Trophoblast cell (in vitro differentiated cells and primary cell): ENCODE data around the gene ST7.
"Not testable (repeated sequence)": the region's sequence is repeated elsewhere in the genome, so short reads cannot be mapped to it uniquely, and the experiment has no call there.

ENCODE experiments used
- DNase-seq, 2 donors: peaks; one replicate each; pipeline ENCODE4 v3.0.0-alpha.2; 2016
- H2AFZ ChIP-seq: 2 replicates; pipeline ENCODE4 v1.6.1; 2013; ENCODE audit warnings: low read length, moderate library complexity, mild to moderate bottlenecking; ENCODE audit not compliant: insufficient read depth, poor library complexity
- H2AK5ac ChIP-seq: 2 replicates; pipeline ENCODE4 v1.6.1; 2013; ENCODE audit warnings: mild to moderate bottlenecking, low read length
- H2BK120ac ChIP-seq: 2 replicates; pipeline ENCODE4 v1.6.1; 2013; ENCODE audit warnings: low read length, mild to moderate bottlenecking, moderate library complexity; ENCODE audit not compliant: insufficient read depth, poor library complexity
- H2BK12ac ChIP-seq: 2 replicates; pipeline ENCODE4 v1.6.1; 2013; ENCODE audit warnings: mild to moderate bottlenecking, low read length, moderate library complexity
- H2BK5ac ChIP-seq: 2 replicates; pipeline ENCODE4 v1.6.1; 2013; ENCODE audit warnings: low read length, low read depth, moderate library complexity, mild to moderate bottlenecking; ENCODE audit not compliant: poor library complexity
- H3K14ac ChIP-seq: 2 replicates; pipeline ENCODE4 v1.6.1; 2013; ENCODE audit warnings: mild to moderate bottlenecking, low read length
- H3K18ac ChIP-seq: 2 replicates; pipeline ENCODE4 v1.6.1; 2013; ENCODE audit warnings: mild to moderate bottlenecking, low read length
- H3K23ac ChIP-seq: 2 replicates; pipeline ENCODE4 v1.6.1; 2013; ENCODE audit warnings: low read length
- H3K27ac ChIP-seq: 2 replicates; pipeline ENCODE4 v1.5.1; 2013; ENCODE audit warnings: low read depth, mild to moderate bottlenecking, inconsistent platforms, low read length, moderate library complexity
- H3K27me3 ChIP-seq: 2 replicates; pipeline ENCODE4 v1.6.1; 2013; ENCODE audit warnings: inconsistent platforms, mild to moderate bottlenecking, low read length, moderate library complexity; ENCODE audit not compliant: insufficient read depth
- H3K36me3 ChIP-seq, 2 experiments: 1 replicate in 1 of 2; 2 replicates in 1 of 2; pipeline ENCODE4 v1.6.1; 2013; ENCODE audit warnings: low read length in 2 of 2, mild to moderate bottlenecking in 2 of 2, moderate library complexity in 1 of 2; ENCODE audit not compliant: insufficient read depth in 2 of 2, control insufficient read depth in 1 of 2
- H3K4ac ChIP-seq: 2 replicates; pipeline ENCODE4 v1.6.1; 2013; ENCODE audit warnings: low read depth, mild to moderate bottlenecking, low read length, moderate library complexity
- H3K4me1 ChIP-seq, 2 experiments: 1 replicate in 1 of 2; 2 replicates in 1 of 2; pipeline ENCODE4 v1.6.1; 2013; ENCODE audit warnings: low read length in 2 of 2, mild to moderate bottlenecking in 2 of 2, moderate library complexity in 1 of 2; ENCODE audit not compliant: insufficient read depth in 2 of 2, control insufficient read depth in 1 of 2
- H3K4me2 ChIP-seq: 2 replicates; pipeline ENCODE4 v1.6.1; 2013; ENCODE audit warnings: inconsistent platforms, mild to moderate bottlenecking, low read length, moderate library complexity
- H3K4me3 ChIP-seq: 2 replicates; pipeline ENCODE4 v1.5.1; 2013; ENCODE audit warnings: mild to moderate bottlenecking, low read depth, low read length, inconsistent platforms
- H3K79me1 ChIP-seq: one replicate; pipeline ENCODE4 v1.6.1; 2013; ENCODE audit warnings: low read length
- H3K79me2 ChIP-seq: 2 replicates; pipeline ENCODE4 v1.6.1; 2013; ENCODE audit warnings: low read length, mild to moderate bottlenecking; ENCODE audit not compliant: control insufficient read depth, insufficient read depth, poor library complexity
- H3K9ac ChIP-seq: 2 replicates; pipeline ENCODE4 v1.6.1; 2013; ENCODE audit warnings: mild to moderate bottlenecking, low read length
- H3K9me3 ChIP-seq: 2 replicates; pipeline ENCODE4 v1.6.1; 2013; ENCODE audit warnings: low read depth, mild to moderate bottlenecking, control low read depth, inconsistent platforms, low read length; ENCODE audit not compliant: insufficient read depth
- H4K12ac ChIP-seq: 2 replicates; pipeline ENCODE4 v1.6.1; 2013; ENCODE audit warnings: low read depth, mild to moderate bottlenecking, low read length, moderate library complexity
- H4K8ac ChIP-seq: 2 replicates; pipeline ENCODE4 v1.6.1; 2013; ENCODE audit warnings: low read depth, mild to moderate bottlenecking, low read length, moderate library complexity
- H4K91ac ChIP-seq: one replicate; pipeline ENCODE4 v1.6.1; 2013; ENCODE audit warnings: low read depth, mild to moderate bottlenecking, low read length, moderate library complexity
- whole genome bisulfite sequencing: extraction: QIAGEN DNeasy Blood & Tissue Kit; methylation state at CpG from one replicate; pipeline ENCODE4 v1.1.7; 2013; ENCODE audit warnings: missing lambda C conversion rate; ENCODE audit not compliant: insufficient read length, insufficient coverage; ENCODE audit errors: extremely low coverage; 5-methylcytosine and 5-hydroxymethylcytosine counted together

The ST7 gene

GRCh38 chr7:117120321-117120720 lies 167.0 kb downstream of the ST7 start:
- not testable (repeated sequence) for H3K18ac ChIP-seq, H3K9me3 ChIP-seq, H3K4me3 ChIP-seq, H3K9ac ChIP-seq, H3K4me1 ChIP-seq, H3K79me2 ChIP-seq, H3K27ac ChIP-seq, H3K79me1 ChIP-seq, H3K4ac ChIP-seq, H3K23ac ChIP-seq, DNase-seq, H4K8ac ChIP-seq, H2AK5ac ChIP-seq, H4K12ac ChIP-seq, H3K27me3 ChIP-seq, H3K4me2 ChIP-seq, H2BK120ac ChIP-seq, H3K36me3 ChIP-seq, H2BK12ac ChIP-seq, H4K91ac ChIP-seq, H2AFZ ChIP-seq, H2BK5ac ChIP-seq, H3K14ac ChIP-seq
- no CpG with 5 or more reads among the region's 1 CpG for WGBS

DNA sequence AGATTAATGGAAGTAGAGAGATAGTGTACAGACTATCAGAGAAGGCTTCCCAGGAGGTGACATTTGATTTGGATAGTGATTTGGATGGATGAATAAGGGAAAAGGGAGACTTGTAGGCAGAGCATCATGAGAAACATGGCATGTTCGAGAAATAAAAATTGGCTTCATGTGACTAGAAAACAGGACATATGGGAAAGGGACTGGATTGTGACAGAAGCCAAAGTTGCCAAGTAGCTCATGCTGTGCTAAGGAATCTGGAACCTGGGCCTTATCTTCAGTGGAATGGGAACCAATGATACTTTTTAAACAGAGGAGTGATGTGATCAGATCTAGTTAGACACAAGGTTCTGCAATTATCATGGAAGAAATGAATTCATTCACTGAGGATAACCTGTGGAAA lies 168.7 kb downstream of the ST7 start:
- not testable (repeated sequence) for H2BK120ac ChIP-seq, H3K14ac ChIP-seq, H3K9me3 ChIP-seq, H3K4me3 ChIP-seq, H3K36me3 ChIP-seq, H3K4me1 ChIP-seq, H3K18ac ChIP-seq, H3K27me3 ChIP-seq, H3K9ac ChIP-seq, H2AK5ac ChIP-seq, H3K79me2 ChIP-seq, H2BK12ac ChIP-seq, H2AFZ ChIP-seq, H3K27ac ChIP-seq, DNase-seq, H4K8ac ChIP-seq, H2BK5ac ChIP-seq, H3K23ac ChIP-seq, H3K4ac ChIP-seq, H4K91ac ChIP-seq, H3K79me1 ChIP-seq, H3K4me2 ChIP-seq, H4K12ac ChIP-seq
- WGBS: no CpG with 5 or more reads among the region's 1 CpG

DNA sequence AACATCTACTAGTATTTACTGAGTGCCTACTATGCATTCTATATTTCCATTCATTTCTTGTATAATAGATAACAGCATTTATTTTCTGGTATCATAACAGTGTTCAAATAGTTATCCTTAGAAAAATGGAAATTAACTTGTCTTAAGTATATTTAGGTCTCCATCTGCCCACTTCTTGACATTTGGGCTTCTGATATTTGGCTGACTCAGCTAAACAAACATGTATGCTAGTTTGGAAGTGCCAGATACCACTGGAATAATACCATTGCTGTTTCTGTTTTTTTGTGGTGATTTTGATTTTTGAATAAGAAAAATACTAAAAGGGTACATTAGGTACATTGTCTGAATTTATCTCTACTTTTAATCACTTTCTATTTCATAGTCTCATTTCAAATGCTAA lies 169.2 kb downstream of the ST7 start:
- no peak overlapping the region for H3K4me3 ChIP-seq
- H2BK120ac ChIP-seq: no peak overlapping the region
- H2BK5ac ChIP-seq: no peak overlapping the region
- H4K91ac ChIP-seq: no peak overlapping the region
- H2BK12ac ChIP-seq: no peak overlapping the region
- H3K4me1 ChIP-seq: no peaks in the 10 kb centered on the region
- no peaks in the 10 kb centered on the region for H3K9me3 ChIP-seq
- no peak overlapping the region for H3K14ac ChIP-seq
- no peak overlapping the region for H2AFZ ChIP-seq
- H3K79me1 ChIP-seq: no peaks in the 10 kb centered on the region
- H3K4me2 ChIP-seq: no peak overlapping the region
- no peak overlapping the region for H3K18ac ChIP-seq
- H3K79me2 ChIP-seq: no peaks in the 10 kb centered on the region
- no peak for DNase-seq
- no peak overlapping the region for H4K8ac ChIP-seq
- no peaks in the 10 kb centered on the region for H3K27me3 ChIP-seq
- H3K27ac ChIP-seq: no peak overlapping the region
- no peak overlapping the region for H3K23ac ChIP-seq
- H2AK5ac ChIP-seq: no peak overlapping the region
- no peak overlapping the region for H4K12ac ChIP-seq
- no peaks in the 10 kb centered on the region for H3K36me3 ChIP-seq
- no peak overlapping the region for H3K9ac ChIP-seq
- H3K4ac ChIP-seq: no peak overlapping the region

GRCh38 chr7:117123311-117123926 lies 170.1 kb downstream of the ST7 start:
- Histone ChIP-seq H2BK5ac (no peak overlapping the region), H2AFZ (no peak overlapping the region), H2BK12ac (no peak overlapping the region), H3K27me3 (no peaks in the 10 kb centered on the region), H4K12ac (no peak overlapping the region), H3K9me3 (no peaks in the 10 kb centered on the region), H2BK120ac (no peak overlapping the region), H3K23ac (no peak overlapping the region), H3K27ac (no peak overlapping the region), H3K36me3 (no peaks in the 10 kb centered on the region), H3K18ac (no peak overlapping the region), H4K8ac (no peak overlapping the region), H4K91ac (no peak overlapping the region), H3K4me1 (no peaks in the 10 kb centered on the region), H3K79me2 (no peaks in the 10 kb centered on the region), H3K9ac (no peak overlapping the region), H3K14ac (no peak overlapping the region), H3K79me1 (no peaks in the 10 kb centered on the region), H3K4me3 (no peak overlapping the region), H2AK5ac (no peak overlapping the region), H3K4ac (no peak overlapping the region), H3K4me2 (no peak overlapping the region)
- no CpG with 5 or more reads among the region's 2 CpGs for WGBS
- no peak for DNase-seq
